Endodermal cell (in vitro differentiated cells): ENCODE data around the gene HMX1. TPM values are rescaled to one million over a fixed set of nuclear protein-coding genes. Genes with fewer than 3 reads are reported as not detected.

Experiments used
- DNase-seq: peaks from one replicate; pipeline ENCODE4 v3.0.0-alpha.2; 2017
- H3K27ac ChIP-seq: 2 replicates; pipeline ENCODE4 v1.5.1; 2013; ENCODE audit warnings: mild to moderate bottlenecking, low read depth, low read length, moderate library complexity
- H3K27me3 ChIP-seq: 2 replicates; pipeline ENCODE4 v1.6.1; 2013; ENCODE audit warnings: mild to moderate bottlenecking, low read length, moderate library complexity; ENCODE audit not compliant: insufficient read depth, control insufficient read depth, poor library complexity, severe bottlenecking
- H3K36me3 ChIP-seq: 2 replicates; pipeline ENCODE4 v1.7.0; 2013; ENCODE audit warnings: mild to moderate bottlenecking, low read length, moderate library complexity; ENCODE audit not compliant: control insufficient read depth, insufficient read depth
- H3K4me1 ChIP-seq: one replicate; pipeline ENCODE4 v1.7.0; 2013; ENCODE audit warnings: low read length; ENCODE audit not compliant: control insufficient read depth, insufficient read depth
- H3K4me3 ChIP-seq: 2 replicates; pipeline ENCODE4 v1.5.1; 2013; ENCODE audit warnings: mild to moderate bottlenecking, low read length, moderate library complexity
- H3K9ac ChIP-seq: 2 replicates; pipeline ENCODE4 v1.6.1; 2013; ENCODE audit warnings: mild to moderate bottlenecking, low read length, moderate library complexity; ENCODE audit not compliant: poor library complexity, severe bottlenecking; ENCODE audit errors: extremely low read depth
- H3K9me3 ChIP-seq: 2 replicates; pipeline ENCODE4 v1.6.1; 2013; ENCODE audit warnings: mild to moderate bottlenecking, low read length, moderate library complexity; ENCODE audit not compliant: control insufficient read depth
- H3K27ac Mint-ChIP-seq: 2 replicates; pipeline ENCODE4 v1.8.0; 2020; ENCODE audit warnings: mixed read lengths
- H3K27me3 Mint-ChIP-seq: 2 replicates; pipeline ENCODE4 v1.8.0; 2021; ENCODE audit warnings: mild to moderate bottlenecking, mixed read lengths; ENCODE audit not compliant: insufficient read depth
- H3K36me3 Mint-ChIP-seq: 2 replicates; pipeline ENCODE4 v1.8.0; 2020; ENCODE audit warnings: low read depth, mixed read lengths
- H3K4me1 Mint-ChIP-seq: 2 replicates; pipeline ENCODE4 v1.8.0; 2020; ENCODE audit warnings: mixed read lengths
- H3K4me3 Mint-ChIP-seq: 2 replicates; pipeline ENCODE4 v1.8.0; 2020; ENCODE audit warnings: mild to moderate bottlenecking, moderate library complexity, mixed read lengths
- H3K9me3 Mint-ChIP-seq: 2 replicates; pipeline ENCODE4 v1.8.0; 2020; ENCODE audit warnings: mild to moderate bottlenecking, mixed read lengths
- CTCF ChIP-seq: fragments of 200-600 bp; sonication (generic); conservative IDR thresholded peaks from 2 replicates; pipeline ENCODE4 v1.5.0; 2021; ENCODE audit warnings: antibody characterized with exemption, mild to moderate bottlenecking
- WGBS, 2 experiments: methylation state at CpG; one replicate each; pipeline versions ENCODE4 v1.1.5 to v1.1.7; 2013; ENCODE audit warnings: missing lambda C conversion rate in 2 of 2, mixed read lengths in 1 of 2; ENCODE audit not compliant: insufficient coverage in 1 of 2, insufficient read length in 1 of 2; 5-methylcytosine and 5-hydroxymethylcytosine counted together
- total RNA-seq, 2 donors: library from RNA; stranded (reverse); fragmentation: NEBNext Ultra II Directional in 1 of 2; extraction: Animal tissue kit (Norgen Biotek cat#: 25700) in 1 of 2; gene quantifications; 2 replicates in 1 of 2; 3 replicates in 1 of 2; pipeline ENCODE4 v1.2.1, GENCODE V29; 2021

HMX1 gene
- total RNA-seq, 2 donors from 2014 or later: 1.2 TPM; not detected in 1

DNA sequence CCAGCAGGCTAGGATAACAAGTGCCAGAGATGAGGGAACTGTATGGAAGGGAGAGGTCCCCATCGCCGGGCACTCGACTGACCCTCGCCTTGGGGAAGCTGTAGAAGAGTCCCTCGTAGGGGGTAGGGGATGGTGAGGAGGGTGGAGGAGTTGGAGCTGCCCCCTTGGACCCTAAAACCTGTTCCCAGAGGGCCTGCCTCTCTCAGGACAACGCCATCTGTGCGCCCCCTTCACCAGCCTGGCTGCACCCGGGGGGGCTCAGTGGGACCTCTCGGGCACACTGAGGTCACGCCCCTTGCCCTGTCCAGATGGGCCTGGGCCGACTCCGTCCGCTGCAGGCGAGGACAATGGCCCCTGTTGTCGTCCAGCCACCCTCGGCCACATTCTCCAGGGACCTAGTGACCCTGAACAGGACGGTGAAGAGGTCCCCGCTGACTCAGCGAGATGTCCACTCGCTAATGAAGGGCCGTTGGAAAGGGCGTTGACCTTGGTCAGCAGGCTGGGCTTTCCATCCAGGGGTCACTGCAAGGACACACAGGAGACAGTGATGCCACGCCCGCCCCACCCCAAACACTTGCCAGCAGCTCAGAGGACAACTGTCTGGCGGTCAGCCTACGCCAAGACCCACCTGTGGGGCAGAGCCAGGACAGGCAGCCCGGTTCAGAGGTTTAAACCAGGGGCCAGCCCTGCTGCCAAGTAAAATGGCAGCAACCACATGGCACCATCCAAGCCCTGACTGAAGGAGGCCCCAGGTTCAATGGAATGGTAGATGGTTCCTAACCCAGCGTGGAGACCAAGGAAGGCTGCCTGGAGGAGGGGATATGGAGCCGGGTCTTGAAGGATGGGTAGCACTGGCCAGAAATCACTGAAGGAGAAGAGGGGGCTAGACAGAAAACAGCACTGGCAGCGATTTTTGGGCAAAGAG, 51.2 kb downstream of the HMX1 start:
- Mint-ChIP-seq H3K27me3 (peaks cover 10% of the 10 kb centered on the region), H3K9me3 (no peaks in the 10 kb centered on the region), H3K4me1 (no peaks in the 10 kb centered on the region), H3K4me3 (no peak overlapping the region), H3K27ac (no peak overlapping the region), H3K36me3 (no peaks in the 10 kb centered on the region)
- DNase-seq: peak; percentile 35
- H3K4me3 ChIP-seq: no peak overlapping the region
- no peak overlapping the region for H3K9ac ChIP-seq
- H3K4me1 ChIP-seq: no peaks in the 10 kb centered on the region
- no peaks in the 10 kb centered on the region for H3K9me3 ChIP-seq
- H3K27ac ChIP-seq: no peak overlapping the region
- peaks cover 13% of the 10 kb centered on the region for H3K27me3 ChIP-seq
- WGBS, 2 experiments: 92 to 95% methylated on average over 12 to 30 of the region's 30 CpGs
- TF ChIP-seq CTCF: peak; percentile 21
- no peaks in the 10 kb centered on the region for H3K36me3 ChIP-seq

GRCh38 chr4:8819473-8820177, 52.0 kb downstream of the HMX1 start:
- Histone ChIP-seq H3K9me3 (no peaks in the 10 kb centered on the region), H3K4me3 (no peak overlapping the region), H3K27ac (no peak overlapping the region), H3K36me3 (no peaks in the 10 kb centered on the region), H3K4me1 (no peaks in the 10 kb centered on the region), H3K27me3 (peaks cover 6% of the 10 kb centered on the region), H3K9ac (no peak overlapping the region)
- peaks cover 6% of the 10 kb centered on the region for H3K27me3 Mint-ChIP-seq
- WGBS, 2 experiments: 86 to 92% methylated on average over 15 to 19 of the region's 19 CpGs
- H3K4me1 Mint-ChIP-seq: no peaks in the 10 kb centered on the region
- no peak overlapping the region for H3K27ac Mint-ChIP-seq
- H3K36me3 Mint-ChIP-seq: no peaks in the 10 kb centered on the region
- H3K4me3 Mint-ChIP-seq: no peak overlapping the region
- H3K9me3 Mint-ChIP-seq: no peaks in the 10 kb centered on the region
- TF ChIP-seq CTCF: peak; percentile 53
- peak; percentile 63 for DNase-seq

- no peaks in the 10 kb centered on the region for H3K36me3 ChIP-seq
- H3K27ac ChIP-seq: no peak overlapping the region
- Mint-ChIP-seq H3K4me1 (no peaks in the 10 kb centered on the region), H3K27ac (no peak overlapping the region), H3K27me3 (peaks cover 5% of the 10 kb centered on the region), H3K9me3 (no peaks in the 10 kb centered on the region), H3K36me3 (no peaks in the 10 kb centered on the region), H3K4me3 (no peak overlapping the region)
- no peak overlapping the region for H3K4me3 ChIP-seq
- no peaks in the 10 kb centered on the region for H3K9me3 ChIP-seq
- H3K4me1 ChIP-seq: no peaks in the 10 kb centered on the region
- TF ChIP-seq CTCF: no peak
- no peak overlapping the region for H3K9ac ChIP-seq
- WGBS, 2 experiments: 91 to 94% methylated on average over 3 to 8 of the region's 8 CpGs
- DNase-seq: no peak
- no peaks in the 10 kb centered on the region for H3K27me3 ChIP-seq
These were observed 52.6 kb downstream of the HMX1 start for GRCh38 chr4:8819019-8819418.
